K562 (cell line): ENCODE measurements around the gene SUV39H2. TPM values are rescaled to one million over a fixed set of nuclear protein-coding genes. Genes with fewer than 3 reads are reported as not detected.

Experiments
- CREB3L1 ChIP-seq: fragments of 450-650 bp; IDR thresholded peaks from 2 replicates; pipeline ENCODE4 v1.6.1; 2014; ENCODE audit warnings: low read depth, mild to moderate bottlenecking, moderate library complexity, borderline replicate concordance
- DPF2 ChIP-seq: fragments of 450-650 bp; IDR thresholded peaks from 2 replicates; pipeline ENCODE4 v1.6.1; 2016
- MTA1 ChIP-seq: fragments of 450-650 bp; IDR thresholded peaks from 2 replicates; pipeline ENCODE4 v1.6.1; 2017; ENCODE audit warnings: borderline replicate concordance
- NFATC3 ChIP-seq: fragments of 450-650 bp; IDR thresholded peaks from 2 replicates; pipeline ENCODE4 v1.6.1; 2017; ENCODE audit warnings: mild to moderate bottlenecking
- NFRKB ChIP-seq: fragments of 450-650 bp; IDR thresholded peaks from 2 replicates; pipeline ENCODE4 v1.6.1; 2016; ENCODE audit warnings: low read depth
- TAF15 ChIP-seq: fragments of 200-400 bp; formaldehyde crosslinking; IDR thresholded peaks from 2 replicates; pipeline ENCODE4 v1.6.1; 2017; ENCODE audit warnings: mild to moderate bottlenecking, low read depth, low read length, moderate library complexity
- TAF7 ChIP-seq: fragments of 450-650 bp; IDR thresholded peaks from 2 replicates; pipeline ENCODE4 v1.6.1; 2016; ENCODE audit warnings: missing genetic modification characterization, missing compliant biosample characterization
- ZNF408 ChIP-seq: fragments of 250-450 bp; sonication (Bioruptor Pico); IDR thresholded peaks from 2 replicates; pipeline ENCODE4 v1.4.0; 2020; ENCODE audit warnings: low read depth, mild to moderate bottlenecking, moderate library complexity
- ZNF639 ChIP-seq, 2 experiments: fragments of 200-800 bp in 1 of 2; sonication (Bioruptor generic) in 1 of 2; sonication (generic) in 1 of 2; formaldehyde crosslinking in 1 of 2; IDR thresholded peaks in 1 of 2; conservative IDR thresholded peaks in 1 of 2; 2 replicates each; pipeline versions ENCODE4 v1.5.0 to v1.6.1; 2016 to 2020; ENCODE audit warnings: missing compliant biosample characterization in 1 of 2, missing genetic modification characterization in 1 of 2, missing genetic modification reagents in 1 of 2
- polyA plus RNA-seq, 8 experiments: library from polyadenylated mRNA; depleted of rRNA in 4 of 8; stranded (reverse) in 5 of 8; unstranded in 3 of 8; fragments of >200 nt; fragmentation: Nextera tagmentation in 2 of 8; fragmentation: Illumina TruSeq in 1 of 8; extraction: Ambion mirVana in 2 of 8; extraction: Trizol in 1 of 8; gene quantifications; 2 replicates each; pipeline versions ENCODE4 v1.2.1 to v1.2.3, GENCODE V29; 2011 to 2014; ENCODE audit warnings: inconsistent platforms in 1 of 8, missing spikeins in 1 of 8
- total RNA-seq, 7 experiments: library from RNA; depleted of rRNA in 6 of 7; stranded (reverse); fragments of >200 nt in 6 of 7; fragmentation: Illumina TruSeq in 2 of 7; extraction: Trizol in 2 of 7; gene quantifications; 2 replicates each; pipeline versions ENCODE4 v1.2.1 to v1.2.3, GENCODE V29; 2011 to 2021; ENCODE audit warnings: low replicate concordance in 1 of 7
- TF ChIP-seq, protein P1 (sequence below): sonication (generic); formaldehyde crosslinking; IDR thresholded peaks from 2 replicates; pipeline ENCODE4 v1.8.1; 2023; ENCODE audit warnings: mild to moderate bottlenecking, missing genetic modification reagents
- TF ChIP-seq, protein P2 (sequence below): fragments of 250-450 bp; sonication (Bioruptor Pico); IDR thresholded peaks from 2 replicates; pipeline ENCODE4 v1.4.0; 2020; ENCODE audit warnings: mild to moderate bottlenecking, moderate library complexity

The SUV39H2 gene
- total and polyA plus RNA-seq, 9 of the 15 experiments (the other 6 are each of a cell fraction or from before 2014, with no cell fraction given): 24.1 to 54.3 (median 41.3) TPM

DNA sequence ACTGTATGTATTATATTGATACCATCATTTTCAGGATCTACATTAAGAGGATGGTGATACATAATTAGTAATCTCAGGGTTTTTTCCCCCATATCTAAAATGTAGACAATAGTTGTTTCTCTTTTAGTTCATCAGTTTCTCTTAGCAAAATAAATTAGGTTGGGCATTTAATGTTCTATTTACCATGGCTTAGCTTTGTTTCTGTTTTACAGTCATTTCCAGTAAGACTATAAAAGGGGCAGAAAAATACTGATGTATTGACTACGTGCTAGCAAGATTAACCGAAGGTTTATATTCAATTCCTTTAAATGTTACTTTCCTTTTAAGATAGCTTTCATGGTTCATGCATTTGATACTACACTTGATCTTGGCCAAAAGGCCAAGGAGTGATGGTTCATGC, 26.2 kb downstream of the SUV39H2 start (continued):
- TF ChIP-seq, protein P1, sequence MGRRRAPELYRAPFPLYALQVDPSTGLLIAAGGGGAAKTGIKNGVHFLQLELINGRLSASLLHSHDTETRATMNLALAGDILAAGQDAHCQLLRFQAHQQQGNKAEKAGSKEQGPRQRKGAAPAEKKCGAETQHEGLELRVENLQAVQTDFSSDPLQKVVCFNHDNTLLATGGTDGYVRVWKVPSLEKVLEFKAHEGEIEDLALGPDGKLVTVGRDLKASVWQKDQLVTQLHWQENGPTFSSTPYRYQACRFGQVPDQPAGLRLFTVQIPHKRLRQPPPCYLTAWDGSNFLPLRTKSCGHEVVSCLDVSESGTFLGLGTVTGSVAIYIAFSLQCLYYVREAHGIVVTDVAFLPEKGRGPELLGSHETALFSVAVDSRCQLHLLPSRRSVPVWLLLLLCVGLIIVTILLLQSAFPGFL (CRISPR knock-in tag): no peak
- TF ChIP-seq CREB3L1: no peak
- no peak for TF ChIP-seq NFATC3
- TF ChIP-seq ZNF408: no peak
- no peak for TF ChIP-seq DPF2
- TF ChIP-seq TAF7: no peak
- TF ChIP-seq, protein P2, sequence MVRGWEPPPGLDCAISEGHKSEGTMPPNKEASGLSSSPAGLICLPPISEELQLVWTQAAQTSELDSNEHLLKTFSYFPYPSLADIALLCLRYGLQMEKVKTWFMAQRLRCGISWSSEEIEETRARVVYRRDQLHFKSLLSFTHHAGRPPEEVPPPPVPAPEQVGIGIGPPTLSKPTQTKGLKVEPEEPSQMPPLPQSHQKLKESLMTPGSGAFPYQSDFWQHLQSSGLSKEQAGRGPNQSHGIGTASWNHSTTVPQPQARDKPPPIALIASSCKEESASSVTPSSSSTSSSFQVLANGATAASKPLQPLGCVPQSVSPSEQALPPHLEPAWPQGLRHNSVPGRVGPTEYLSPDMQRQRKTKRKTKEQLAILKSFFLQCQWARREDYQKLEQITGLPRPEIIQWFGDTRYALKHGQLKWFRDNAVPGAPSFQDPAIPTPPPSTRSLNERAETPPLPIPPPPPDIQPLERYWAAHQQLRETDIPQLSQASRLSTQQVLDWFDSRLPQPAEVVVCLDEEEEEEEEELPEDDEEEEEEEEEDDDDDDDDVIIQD (CRISPR knock-in tag): no peak
- no peak for TF ChIP-seq ZNF639 (CRISPR knock-in tag; conservative IDR thresholded peaks at IDR 0.05 in 1 of 2, IDR thresholded peaks at IDR 0.05 in 1 of 2)
- TF ChIP-seq NFRKB: no peak
- TF ChIP-seq TAF15: no peak
- no peak for TF ChIP-seq MTA1
